WTC11 (cell line): ENCODE results near the gene SIRPG. TPM values are rescaled to one million over a fixed set of nuclear protein-coding genes. Genes with fewer than 3 reads are reported as not detected.
"Not testable (repeated sequence)": the region's sequence is repeated elsewhere in the genome, so short reads cannot be mapped to it uniquely, and the experiment has no call there.

Experiments used
- ATAC-seq: fragments of 200-7000 bp; cut with Tn5 transposase; 2 replicates; pipeline ENCODE4 v1.10.0; 2021; ENCODE audit warnings: mild to moderate bottlenecking, moderate library complexity
- Bru-seq: library from RNA; stranded (reverse); fragments of 400-500 nt; gene quantifications from one replicate; lab custom pipeline; 2021; lab: Mats Ljungman, UMichigan
- CTCF ChIA-PET: fragments of 300-600 bp; sonication (Branson Sonifier 250); formaldehyde crosslinking; loops from one replicate; lab custom pipeline; 2021; ENCODE audit warnings: antibody characterized with exemption; lab: Charles Lee
- POLR2A ChIA-PET: fragments of 350-600 bp; sonication (Branson Sonifier 250); formaldehyde crosslinking; loops from one replicate; lab custom pipeline; 2021; ENCODE audit warnings: antibody characterized with exemption; lab: Charles Lee
- DNase-seq: peaks from one replicate; pipeline ENCODE4 v3.0.0; 2021; ENCODE audit warnings: low spot score
- H3K27ac Mint-ChIP-seq: 2 replicates; pipeline ENCODE4 v1.8.0; 2021; ENCODE audit warnings: mixed read lengths
- H3K27me3 Mint-ChIP-seq: 2 replicates; pipeline ENCODE4 v1.8.0; 2021; ENCODE audit warnings: low read depth, mild to moderate bottlenecking, moderate library complexity, mixed read lengths
- H3K36me3 Mint-ChIP-seq: 2 replicates; pipeline ENCODE4 v1.8.0; 2021; ENCODE audit warnings: mixed read lengths
- H3K4me1 Mint-ChIP-seq: 2 replicates; pipeline ENCODE4 v1.8.0; 2022; ENCODE audit warnings: mixed read lengths
- H3K4me3 Mint-ChIP-seq: 2 replicates; pipeline ENCODE4 v1.8.0; 2021; ENCODE audit warnings: mild to moderate bottlenecking, moderate library complexity, mixed read lengths
- H3K9me3 Mint-ChIP-seq: 2 replicates; pipeline ENCODE4 v1.8.0; 2021; ENCODE audit warnings: mixed read lengths
- AFF4 ChIP-seq: sonication (generic); formaldehyde crosslinking; IDR thresholded peaks from 2 replicates; pipeline ENCODE4 v1.8.1; 2023; ENCODE audit warnings: mild to moderate bottlenecking, missing genetic modification reagents, borderline replicate concordance
- E2F5 ChIP-seq: sonication (generic); formaldehyde crosslinking; IDR thresholded peaks from 2 replicates; pipeline ENCODE4 v1.8.1; 2022; ENCODE audit warnings: mild to moderate bottlenecking, moderate library complexity, missing genetic modification reagents
- ESRRA ChIP-seq: sonication (generic); formaldehyde crosslinking; IDR thresholded peaks from 2 replicates; pipeline ENCODE4 v1.8.1; 2022; ENCODE audit warnings: mild to moderate bottlenecking, missing genetic modification reagents, borderline replicate concordance
- GABPB1 ChIP-seq: sonication (generic); formaldehyde crosslinking; IDR thresholded peaks from 2 replicates; pipeline ENCODE4 v1.8.1; 2023; ENCODE audit warnings: mild to moderate bottlenecking, missing genetic modification reagents
- HMGA2 ChIP-seq: fragments of 250-450 bp; sonication (Bioruptor Pico); IDR thresholded peaks from 2 replicates; pipeline ENCODE4 v1.4.0; 2021; ENCODE audit warnings: mild to moderate bottlenecking, moderate library complexity
- JUN ChIP-seq: sonication (generic); formaldehyde crosslinking; IDR thresholded peaks from 2 replicates; pipeline ENCODE4 v1.8.0; 2023; ENCODE audit warnings: mild to moderate bottlenecking, missing genetic modification reagents
- NR3C1 ChIP-seq: sonication (generic); formaldehyde crosslinking; conservative IDR thresholded peaks from 2 replicates; pipeline ENCODE4 v1.8.1; 2023; ENCODE audit warnings: low read depth, mild to moderate bottlenecking, missing genetic modification reagents
- OVOL2 ChIP-seq: fragments of 250-450 bp; sonication (Bioruptor Pico); IDR thresholded peaks from 2 replicates; pipeline ENCODE4 v1.9.0; 2021; ENCODE audit warnings: mild to moderate bottlenecking, borderline replicate concordance
- PREB ChIP-seq: sonication (generic); formaldehyde crosslinking; IDR thresholded peaks from 2 replicates; pipeline ENCODE4 v1.8.1; 2022; ENCODE audit warnings: mild to moderate bottlenecking, missing genetic modification reagents, moderate library complexity, borderline replicate concordance
- SMAD4 ChIP-seq: sonication (generic); formaldehyde crosslinking; IDR thresholded peaks from 2 replicates; pipeline ENCODE4 v1.8.0; 2022; ENCODE audit warnings: mild to moderate bottlenecking, missing genetic modification reagents
- STAT6 ChIP-seq: sonication (generic); formaldehyde crosslinking; conservative IDR thresholded peaks from 2 replicates; pipeline ENCODE4 v1.8.1; 2023; ENCODE audit warnings: mild to moderate bottlenecking, low read depth, missing genetic modification reagents, moderate library complexity
- ZMAT4 ChIP-seq: fragments of 250-450 bp; sonication (Bioruptor Pico); IDR thresholded peaks from 2 replicates; pipeline ENCODE4 v1.9.0; 2021; ENCODE audit warnings: mild to moderate bottlenecking
- ZNF232 ChIP-seq: sonication (generic); formaldehyde crosslinking; IDR thresholded peaks from 2 replicates; pipeline ENCODE4 v1.8.0; 2022; ENCODE audit warnings: mild to moderate bottlenecking, missing genetic modification reagents
- ZNF281 ChIP-seq: sonication (generic); formaldehyde crosslinking; IDR thresholded peaks from 2 replicates; pipeline ENCODE4 v1.8.0; 2023; ENCODE audit warnings: mild to moderate bottlenecking, missing genetic modification reagents
- ZNF396 ChIP-seq: fragments of 250-450 bp; sonication (Bioruptor Pico); IDR thresholded peaks from 2 replicates; pipeline ENCODE4 v1.8.0; 2021; ENCODE audit warnings: mild to moderate bottlenecking, moderate library complexity, borderline replicate concordance
- long read RNA-seq, 3 experiments: library from RNA in 1 of 3; library from capped mRNA in 1 of 3; library from polyadenylated mRNA in 1 of 3; unstranded in 2 of 3; stranded (forward) in 1 of 3; transcript quantifications; one replicate each; pipeline ENCODE4 v2.0.0, GENCODE V29; 2021
- total RNA-seq: library from RNA; stranded (reverse); gene quantifications from 3 replicates; pipeline ENCODE4 v1.2.3, GENCODE V29; 2021

Gene SIRPG
- total RNA-seq, result not detected in 3 replicates
- Bru-seq, nascent RNA, result percentile 7 among the genes with signal in this experiment
- long read RNA-seq, experiment 1, result 0 reads
- long read RNA-seq, experiment 2, result 0 reads
- long read RNA-seq, experiment 3, result 0 reads

GRCh38 chr20:1657556-1658334, at the start of gene SIRPG:
Gene SIRPG, minus strand, starts transcription at chr20:1657779. Its CDS starts 65 bp downstream, at chr20:1657714.
- H3K27ac Mint-ChIP-seq, result no peak within 1 kb of the TSS
- ATAC-seq (no peak), DNase-seq (no peak)
- H3K27me3 Mint-ChIP-seq, result peaks cover 14% of the 10 kb centered on the region
- TF ChIP-seq AFF4, result no peak
- no peak for TF ChIP-seq ZNF281 (CRISPR knock-in tag)
- no peak for TF ChIP-seq ZNF232 (CRISPR knock-in tag)
- TF ChIP-seq OVOL2, result no peak
- TF ChIP-seq JUN (CRISPR knock-in tag), result no peak
- no peak for TF ChIP-seq PREB (CRISPR knock-in tag)
- no peak for TF ChIP-seq ZNF396 (CRISPR knock-in tag)
- no peak for TF ChIP-seq SMAD4 (CRISPR knock-in tag)
- no peak for TF ChIP-seq STAT6 (CRISPR knock-in tag)
- no peak for TF ChIP-seq E2F5 (CRISPR knock-in tag)
- no peak for TF ChIP-seq GABPB1 (CRISPR knock-in tag)
- TF ChIP-seq ESRRA (CRISPR knock-in tag), result no peak
- TF ChIP-seq NR3C1, result no peak
- no peak for TF ChIP-seq ZMAT4 (CRISPR knock-in tag)
- no peak for TF ChIP-seq HMGA2
- H3K36me3 Mint-ChIP-seq, result no peaks in the 10 kb centered on the region
- ChIA-PET POLR2A (no interaction called here), CTCF (no interaction called here)
- no peak within 1 kb of the TSS for H3K4me3 Mint-ChIP-seq
- H3K4me1 Mint-ChIP-seq, result no peaks in the 10 kb centered on the region
- no peaks in the 10 kb centered on the region for H3K9me3 Mint-ChIP-seq

GRCh38 chr20:1706887-1707286, 49.3 kb upstream of the SIRPG start:
- H3K4me3 Mint-ChIP-seq, DNase-seq, H3K9me3 Mint-ChIP-seq, H3K4me1 Mint-ChIP-seq, H3K27ac Mint-ChIP-seq, ATAC-seq, POLR2A ChIA-PET, H3K36me3 Mint-ChIP-seq: not testable (repeated sequence)
- H3K27me3 Mint-ChIP-seq, result peaks cover 73% of the 10 kb centered on the region
- CTCF ChIA-PET, result interaction anchor here (0.5 kb wide), 1 partner anchor 716 kb away, joined by 4 read pairs; no protein-coding TSS in a partner anchor
